Skeletal muscle satellite cell (primary cell): ENCODE results near the gene TMPRSS12.
"Not testable (repeated sequence)": the region's sequence is repeated elsewhere in the genome, so short reads cannot be mapped to it uniquely, and the experiment has no call there.

Experiments
- H3K27me3 ChIP-seq: 2 replicates; pipeline ENCODE4 v1.7.0; 2013; ENCODE audit warnings: low read length; ENCODE audit not compliant: control insufficient read depth, insufficient read depth
- H3K36me3 ChIP-seq: 2 replicates; pipeline ENCODE4 v1.7.0; 2013; ENCODE audit warnings: mild to moderate bottlenecking, control low read depth, low read length; ENCODE audit not compliant: insufficient read depth
- H3K4me1 ChIP-seq: 2 replicates; pipeline ENCODE4 v1.7.0; 2013; ENCODE audit warnings: low read length; ENCODE audit not compliant: control insufficient read depth, insufficient read depth
- H3K4me2 ChIP-seq: 2 replicates; pipeline ENCODE4 v1.7.0; 2013; ENCODE audit warnings: mild to moderate bottlenecking, low read length
- H3K4me3 ChIP-seq: 2 replicates; pipeline ENCODE4 v1.7.0; 2013; ENCODE audit warnings: low read length
- H3K9ac ChIP-seq: 2 replicates; pipeline ENCODE4 v1.7.0; 2013; ENCODE audit warnings: mild to moderate bottlenecking, low read depth, low read length, moderate library complexity
- H3K9me3 ChIP-seq: replicated peaks from 2 replicates; pipeline ENCODE4 v1.7.0; 2013; ENCODE audit warnings: mild to moderate bottlenecking, control low read depth, low read length

The TMPRSS12 gene

GRCh38 chr12:50927766-50928224 lies 85.1 kb downstream of the TMPRSS12 start:
- H3K9ac ChIP-seq = no peak overlapping the region
- no peaks in the 10 kb centered on the region for H3K27me3 ChIP-seq
- H3K4me1 ChIP-seq = peaks cover 23% of the 10 kb centered on the region
- H3K4me3 ChIP-seq = peak overlapping the region; percentile 66
- no peaks in the 10 kb centered on the region for H3K9me3 ChIP-seq
- H3K4me2 ChIP-seq = peak overlapping the region; percentile 78
- H3K36me3 ChIP-seq = no peaks in the 10 kb centered on the region

- no peak overlapping the region for H3K4me3 ChIP-seq
- peaks cover 17% of the 10 kb centered on the region for H3K4me1 ChIP-seq
Measured at GRCh38 chr12:50928392-50928791, 85.7 kb downstream of the TMPRSS12 start.

GRCh38 chr12:50929831-50930230 lies 87.1 kb downstream of the TMPRSS12 start:
- Histone ChIP-seq H3K4me2 (no peak overlapping the region), H3K9me3 (no peaks in the 10 kb centered on the region), H3K9ac (no peak overlapping the region), H3K27me3 (no peaks in the 10 kb centered on the region), H3K4me1 (peaks cover 14% of the 10 kb centered on the region), H3K36me3 (no peaks in the 10 kb centered on the region), H3K4me3 (no peak overlapping the region)

More at GRCh38 chr12:50928392-50928791, 85.7 kb downstream of the TMPRSS12 start:
- H3K9ac ChIP-seq = no peak overlapping the region
- H3K27me3 ChIP-seq = no peaks in the 10 kb centered on the region
- H3K9me3 ChIP-seq = no peaks in the 10 kb centered on the region
- no peaks in the 10 kb centered on the region for H3K36me3 ChIP-seq
- H3K4me2 ChIP-seq = peak overlapping the region; percentile 78

- H3K4me3 ChIP-seq, H3K9ac ChIP-seq, H3K27me3 ChIP-seq, H3K36me3 ChIP-seq, H3K9me3 ChIP-seq, H3K4me2 ChIP-seq: not testable (repeated sequence)
- H3K4me1 ChIP-seq = peaks cover 20% of the 10 kb centered on the region
Measured at GRCh38 chr12:50930477-50930876, 87.8 kb downstream of the TMPRSS12 start.

- no peak overlapping the region for H3K9ac ChIP-seq
- no peak overlapping the region for H3K4me3 ChIP-seq
- H3K4me2 ChIP-seq = no peak overlapping the region
- H3K36me3 ChIP-seq = no peaks in the 10 kb centered on the region
- H3K9me3 ChIP-seq = no peaks in the 10 kb centered on the region
- H3K27me3 ChIP-seq = no peaks in the 10 kb centered on the region
- peaks cover 12% of the 10 kb centered on the region for H3K4me1 ChIP-seq
Measured at GRCh38 chr12:50932787-50933280, 90.1 kb downstream of the TMPRSS12 start.

GRCh38 chr12:50933459-50934124 lies 90.9 kb downstream of the TMPRSS12 start:
- Histone ChIP-seq H3K27me3 (no peaks in the 10 kb centered on the region), H3K9ac (no peak overlapping the region), H3K36me3 (no peaks in the 10 kb centered on the region), H3K9me3 (no peaks in the 10 kb centered on the region), H3K4me2 (no peak overlapping the region), H3K4me1 (peaks cover 12% of the 10 kb centered on the region), H3K4me3 (no peak overlapping the region)

- peaks cover 12% of the 10 kb centered on the region for H3K4me1 ChIP-seq
- H3K9ac ChIP-seq = no peak overlapping the region
- H3K36me3 ChIP-seq = no peaks in the 10 kb centered on the region
Measured at GRCh38 chr12:50934371-50934851, 91.7 kb downstream of the TMPRSS12 start.

GRCh38 chr12:50934981-50935807 lies 92.5 kb downstream of the TMPRSS12 start:
- H3K4me1 ChIP-seq = peaks cover 12% of the 10 kb centered on the region
- peak overlapping the region; percentile 55 for H3K4me2 ChIP-seq
- no peaks in the 10 kb centered on the region for H3K27me3 ChIP-seq

More at GRCh38 chr12:50934371-50934851, 91.7 kb downstream of the TMPRSS12 start:
- Histone ChIP-seq H3K4me2 (peak overlapping the region; percentile 55), H3K27me3 (no peaks in the 10 kb centered on the region), H3K4me3 (no peak overlapping the region), H3K9me3 (no peaks in the 10 kb centered on the region)

GRCh38 chr12:50936821-50937530 lies 94.2 kb downstream of the TMPRSS12 start:
- Histone ChIP-seq H3K4me1 (peaks cover 12% of the 10 kb centered on the region), H3K9me3 (no peaks in the 10 kb centered on the region), H3K9ac (no peak overlapping the region), H3K27me3 (no peaks in the 10 kb centered on the region), H3K4me3 (no peak overlapping the region), H3K4me2 (no peak overlapping the region), H3K36me3 (no peaks in the 10 kb centered on the region)

More at GRCh38 chr12:50934981-50935807, 92.5 kb downstream of the TMPRSS12 start:
- Histone ChIP-seq H3K4me3 (no peak overlapping the region), H3K36me3 (no peaks in the 10 kb centered on the region), H3K9me3 (no peaks in the 10 kb centered on the region), H3K9ac (no peak overlapping the region)
